Effector memory CD4-positive, alpha-beta T cell (primary cell): ENCODE measurements around the gene KRTAP16-1.

Source experiments
- DNase-seq, 3 donors: peaks; one replicate each; pipeline ENCODE4 v3.0.0-alpha.2; 2020
- H3K27ac ChIP-seq: 2 replicates; pipeline ENCODE4 v1.7.0; 2013; ENCODE audit warnings: mild to moderate bottlenecking, low read length, moderate library complexity; ENCODE audit not compliant: insufficient read depth, poor library complexity, severe bottlenecking
- H3K27me3 ChIP-seq: replicated peaks from 2 replicates; pipeline ENCODE4 v1.7.0; 2013; ENCODE audit warnings: mild to moderate bottlenecking, low read length; ENCODE audit not compliant: insufficient read depth, control insufficient read depth, poor library complexity, severe bottlenecking
- H3K36me3 ChIP-seq: 2 replicates; pipeline ENCODE4 v1.7.0; 2013; ENCODE audit warnings: mild to moderate bottlenecking, low read length, moderate library complexity; ENCODE audit not compliant: control insufficient read depth, insufficient read depth
- H3K4me1 ChIP-seq: 2 replicates; pipeline ENCODE4 v1.7.0; 2013; ENCODE audit warnings: low read length, mild to moderate bottlenecking; ENCODE audit not compliant: control insufficient read depth, insufficient read depth, poor library complexity, severe bottlenecking
- H3K4me3 ChIP-seq: 2 replicates; pipeline ENCODE4 v1.7.0; 2013; ENCODE audit warnings: low read length, low read depth, mild to moderate bottlenecking; ENCODE audit not compliant: insufficient read depth, poor library complexity, severe bottlenecking
- H3K9me3 ChIP-seq: 2 replicates; pipeline ENCODE4 v1.7.0; 2013; ENCODE audit warnings: mild to moderate bottlenecking, low read length, moderate library complexity; ENCODE audit not compliant: control insufficient read depth

The KRTAP16-1 gene

GRCh38 chr17:41331606-41332005 lies 22.5 kb upstream of the KRTAP16-1 start:
- H3K4me1 ChIP-seq, result peaks cover 32% of the 10 kb centered on the region
- DNase-seq, result no peak
- H3K27ac ChIP-seq, result no peak overlapping the region
- no peaks in the 10 kb centered on the region for H3K27me3 ChIP-seq
- no peaks in the 10 kb centered on the region for H3K9me3 ChIP-seq
- H3K4me3 ChIP-seq, result no peak overlapping the region
- H3K36me3 ChIP-seq, result no peaks in the 10 kb centered on the region

- DNase-seq, result no peak
- no peaks in the 10 kb centered on the region for H3K9me3 ChIP-seq
These were observed 20.3 kb upstream of the KRTAP16-1 start for GRCh38 chr17:41329279-41329948.

GRCh38 chr17:41328207-41328606 lies 19.1 kb upstream of the KRTAP16-1 start:
- no peaks in the 10 kb centered on the region for H3K27me3 ChIP-seq
- H3K9me3 ChIP-seq, result no peaks in the 10 kb centered on the region
- H3K27ac ChIP-seq, result no peak overlapping the region
- no peak for DNase-seq
- peaks cover 39% of the 10 kb centered on the region for H3K4me1 ChIP-seq
- H3K4me3 ChIP-seq, result no peak overlapping the region
- H3K36me3 ChIP-seq, result no peaks in the 10 kb centered on the region

More at GRCh38 chr17:41329279-41329948, 20.3 kb upstream of the KRTAP16-1 start:
- Histone ChIP-seq H3K4me1 (peaks cover 31% of the 10 kb centered on the region), H3K36me3 (no peaks in the 10 kb centered on the region), H3K27ac (no peak overlapping the region), H3K4me3 (no peak overlapping the region), H3K27me3 (no peaks in the 10 kb centered on the region)

GRCh38 chr17:41327411-41328120 lies 18.5 kb upstream of the KRTAP16-1 start:
- Histone ChIP-seq H3K4me1 (peaks cover 40% of the 10 kb centered on the region), H3K4me3 (no peak overlapping the region), H3K27me3 (no peaks in the 10 kb centered on the region), H3K27ac (peak overlapping the region; percentile 23), H3K9me3 (no peaks in the 10 kb centered on the region), H3K36me3 (no peaks in the 10 kb centered on the region)
- no peak for DNase-seq

GRCh38 chr17:41326173-41327145 lies 17.4 kb upstream of the KRTAP16-1 start:
- DNase-seq, result peak in 1 of 3 donors; percentile 39
- no peak overlapping the region for H3K27ac ChIP-seq
- no peak overlapping the region for H3K4me3 ChIP-seq
- no peaks in the 10 kb centered on the region for H3K36me3 ChIP-seq
- no peaks in the 10 kb centered on the region for H3K9me3 ChIP-seq
- no peaks in the 10 kb centered on the region for H3K27me3 ChIP-seq
- H3K4me1 ChIP-seq, result peaks cover 46% of the 10 kb centered on the region

GRCh38 chr17:41325611-41326010 lies 16.5 kb upstream of the KRTAP16-1 start:
- Histone ChIP-seq H3K4me1 (peaks cover 46% of the 10 kb centered on the region), H3K4me3 (no peak overlapping the region)
- no peak for DNase-seq

GRCh38 chr17:41325126-41325525 lies 16.0 kb upstream of the KRTAP16-1 start:
- DNase-seq, result no peak
- no peaks in the 10 kb centered on the region for H3K9me3 ChIP-seq
- H3K4me3 ChIP-seq, result no peak overlapping the region
- H3K27ac ChIP-seq, result no peak overlapping the region
- H3K36me3 ChIP-seq, result no peaks in the 10 kb centered on the region
- no peaks in the 10 kb centered on the region for H3K27me3 ChIP-seq
- peaks cover 46% of the 10 kb centered on the region for H3K4me1 ChIP-seq

More at GRCh38 chr17:41325611-41326010, 16.5 kb upstream of the KRTAP16-1 start:
- no peaks in the 10 kb centered on the region for H3K9me3 ChIP-seq
- H3K36me3 ChIP-seq, result no peaks in the 10 kb centered on the region
- no peak overlapping the region for H3K27ac ChIP-seq
- no peaks in the 10 kb centered on the region for H3K27me3 ChIP-seq

GRCh38 chr17:41324180-41325075 lies 15.3 kb upstream of the KRTAP16-1 start:
- H3K4me1 ChIP-seq, result peaks cover 46% of the 10 kb centered on the region
- DNase-seq, result no peak
- no peak overlapping the region for H3K27ac ChIP-seq
- no peak overlapping the region for H3K4me3 ChIP-seq
- no peaks in the 10 kb centered on the region for H3K9me3 ChIP-seq
- H3K36me3 ChIP-seq, result no peaks in the 10 kb centered on the region
- no peaks in the 10 kb centered on the region for H3K27me3 ChIP-seq
